Lower leg skin (tissue), 4 donors: Measurements from ENCODE around the gene ATP6V1F. TPM values are rescaled to one million over a fixed set of nuclear protein-coding genes. Genes with fewer than 3 reads are reported as not detected.

Source experiments
- DNase-seq, 2 donors: peaks; one replicate each; pipeline ENCODE4 v3.0.0-alpha.2; 2019; ENCODE audit warnings: low spot score in 2 of 2
- H3K4me3 ChIP-seq: fragments of 200-600 bp; sonication (generic); 2 replicates; pipeline ENCODE4 v1.5.1; 2017; ENCODE audit warnings: mild to moderate bottlenecking, low read depth; ENCODE audit not compliant: poor library complexity, severe bottlenecking
- POLR2A ChIP-seq, 2 donors: fragments of 450-650 bp; IDR thresholded peaks; one replicate each; pipeline ENCODE4 v1.6.1; 2016 to 2017; ENCODE audit warnings: antibody characterized with exemption in 2 of 2, mild to moderate bottlenecking in 1 of 2, moderate library complexity in 1 of 2
- WGBS, 2 donors: methylation state at CpG; one replicate each; pipeline ENCODE4 v1.1.5; 2018; 5-methylcytosine and 5-hydroxymethylcytosine counted together
- intact Hi-C: fragments of 100-400 bp; cut with DNase I; formaldehyde crosslinking; loops from one replicate; pipeline ENCODE4 v1.15.0; 2023; ENCODE audit warnings: low total_unique reads
- total RNA-seq, 4 donors: library from RNA; depleted of rRNA; stranded (reverse); fragments of >200 nt; gene quantifications; one replicate each; pipeline ENCODE4 v1.1.0, GENCODE V29; 2016
- TF ChIP-seq, protein P1 (sequence below), 3 donors: fragments of 450-650 bp; IDR thresholded peaks; one replicate each; pipeline ENCODE4 v1.5.1; 2016; ENCODE audit warnings: antibody characterized with exemption in 3 of 3, mild to moderate bottlenecking in 3 of 3, moderate library complexity in 2 of 3

ATP6V1F gene
- total RNA-seq, 4 donors from 2014 or later, result 71.3 to 165 (median 137) TPM

DNA sequence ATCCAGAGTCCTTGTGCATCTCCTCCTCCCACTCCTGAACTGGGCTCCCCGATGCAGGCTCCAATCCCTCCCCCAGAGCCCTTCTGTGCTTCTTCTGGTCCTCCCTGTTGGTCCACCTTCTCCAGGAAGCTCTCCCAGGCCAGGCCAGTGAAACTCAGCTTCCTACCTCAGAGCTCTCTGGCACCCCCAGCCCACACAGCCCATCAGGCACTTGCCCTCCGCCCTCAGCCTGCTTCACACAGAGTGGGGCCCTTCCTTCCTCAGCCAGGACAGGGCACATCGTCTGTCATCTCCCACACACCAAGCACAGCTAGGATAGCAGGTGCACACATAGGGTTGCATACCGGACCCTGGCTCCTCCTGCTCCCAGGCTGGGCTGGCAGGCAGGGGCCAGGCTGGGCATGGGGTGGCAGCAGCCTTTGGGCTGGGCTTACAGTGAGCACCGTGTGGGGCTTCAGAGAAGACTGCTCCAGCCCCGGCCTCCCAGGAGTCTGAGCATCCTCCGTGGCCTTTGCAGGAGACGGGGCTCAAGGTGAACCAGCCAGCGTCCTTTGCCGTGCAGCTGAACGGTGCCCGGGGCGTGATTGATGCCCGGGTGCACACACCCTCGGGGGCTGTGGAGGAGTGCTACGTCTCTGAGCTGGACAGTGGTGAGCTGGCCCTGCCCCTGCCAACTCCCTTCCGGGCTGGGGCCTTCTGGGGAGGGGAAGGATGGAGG, 6.5 kb upstream of the ATP6V1F start:
- no peak for DNase-seq
- no peak overlapping the region for H3K4me3 ChIP-seq
- intact Hi-C loops, result no loop called here
- no peak for TF ChIP-seq POLR2A (IDR thresholded peaks at IDR 0.05)
- TF ChIP-seq, protein P1, sequence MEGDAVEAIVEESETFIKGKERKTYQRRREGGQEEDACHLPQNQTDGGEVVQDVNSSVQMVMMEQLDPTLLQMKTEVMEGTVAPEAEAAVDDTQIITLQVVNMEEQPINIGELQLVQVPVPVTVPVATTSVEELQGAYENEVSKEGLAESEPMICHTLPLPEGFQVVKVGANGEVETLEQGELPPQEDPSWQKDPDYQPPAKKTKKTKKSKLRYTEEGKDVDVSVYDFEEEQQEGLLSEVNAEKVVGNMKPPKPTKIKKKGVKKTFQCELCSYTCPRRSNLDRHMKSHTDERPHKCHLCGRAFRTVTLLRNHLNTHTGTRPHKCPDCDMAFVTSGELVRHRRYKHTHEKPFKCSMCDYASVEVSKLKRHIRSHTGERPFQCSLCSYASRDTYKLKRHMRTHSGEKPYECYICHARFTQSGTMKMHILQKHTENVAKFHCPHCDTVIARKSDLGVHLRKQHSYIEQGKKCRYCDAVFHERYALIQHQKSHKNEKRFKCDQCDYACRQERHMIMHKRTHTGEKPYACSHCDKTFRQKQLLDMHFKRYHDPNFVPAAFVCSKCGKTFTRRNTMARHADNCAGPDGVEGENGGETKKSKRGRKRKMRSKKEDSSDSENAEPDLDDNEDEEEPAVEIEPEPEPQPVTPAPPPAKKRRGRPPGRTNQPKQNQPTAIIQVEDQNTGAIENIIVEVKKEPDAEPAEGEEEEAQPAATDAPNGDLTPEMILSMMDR (IDR thresholded peaks at IDR 0.05), result no peak
- WGBS, 2 donors, result 90 to 93% methylated on average over 7 to 16 of the region's 17 CpGs

DNA sequence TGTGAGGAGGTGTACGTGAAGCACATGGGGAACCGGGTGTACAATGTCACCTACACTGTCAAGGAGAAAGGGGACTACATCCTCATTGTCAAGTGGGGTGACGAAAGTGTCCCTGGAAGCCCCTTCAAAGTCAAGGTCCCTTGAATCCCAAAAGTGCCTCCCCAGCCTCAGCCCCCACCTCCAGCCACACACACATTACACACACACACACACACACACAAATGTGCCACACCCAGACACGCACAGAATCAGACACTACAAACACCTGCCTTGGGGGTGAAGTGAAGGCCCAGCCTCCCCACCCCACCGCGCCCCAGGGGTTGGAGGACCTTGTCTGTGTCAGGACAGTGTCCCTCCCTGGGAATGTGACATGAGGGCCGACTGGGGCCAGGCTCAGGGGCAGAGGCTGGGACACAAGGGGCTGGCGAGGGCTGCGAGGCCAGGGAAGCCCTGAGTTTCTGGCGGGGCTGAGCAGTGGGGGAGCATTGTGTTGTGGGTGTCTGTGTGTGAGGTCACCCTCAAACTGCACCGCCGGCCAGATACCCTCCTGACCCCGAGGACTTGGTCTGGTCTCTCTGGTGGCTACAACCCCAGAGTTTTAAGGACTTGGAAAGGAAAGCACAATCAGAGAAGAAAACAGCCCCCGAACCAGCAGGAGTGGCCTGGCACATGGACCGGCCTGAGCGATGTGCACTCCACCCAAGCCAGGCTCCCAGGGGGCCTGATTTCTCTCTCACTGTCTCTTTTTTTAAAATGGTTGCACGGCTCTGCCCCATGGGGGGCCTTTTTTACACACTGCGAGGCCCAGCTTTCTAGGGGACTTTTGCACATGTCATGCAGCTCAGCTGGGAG, 4.0 kb upstream of the ATP6V1F start:
- no peak overlapping the region for H3K4me3 ChIP-seq
- TF ChIP-seq, protein P1 (IDR thresholded peaks at IDR 0.05), result no peak
- no peak for TF ChIP-seq POLR2A (IDR thresholded peaks at IDR 0.05)
- DNase-seq, result peak; percentile 37 to 91
- 66 to 75% methylated on average over 14 to 18 of the region's 18 CpGs for WGBS, 2 donors
- intact Hi-C loops, result no loop called here

DNA sequence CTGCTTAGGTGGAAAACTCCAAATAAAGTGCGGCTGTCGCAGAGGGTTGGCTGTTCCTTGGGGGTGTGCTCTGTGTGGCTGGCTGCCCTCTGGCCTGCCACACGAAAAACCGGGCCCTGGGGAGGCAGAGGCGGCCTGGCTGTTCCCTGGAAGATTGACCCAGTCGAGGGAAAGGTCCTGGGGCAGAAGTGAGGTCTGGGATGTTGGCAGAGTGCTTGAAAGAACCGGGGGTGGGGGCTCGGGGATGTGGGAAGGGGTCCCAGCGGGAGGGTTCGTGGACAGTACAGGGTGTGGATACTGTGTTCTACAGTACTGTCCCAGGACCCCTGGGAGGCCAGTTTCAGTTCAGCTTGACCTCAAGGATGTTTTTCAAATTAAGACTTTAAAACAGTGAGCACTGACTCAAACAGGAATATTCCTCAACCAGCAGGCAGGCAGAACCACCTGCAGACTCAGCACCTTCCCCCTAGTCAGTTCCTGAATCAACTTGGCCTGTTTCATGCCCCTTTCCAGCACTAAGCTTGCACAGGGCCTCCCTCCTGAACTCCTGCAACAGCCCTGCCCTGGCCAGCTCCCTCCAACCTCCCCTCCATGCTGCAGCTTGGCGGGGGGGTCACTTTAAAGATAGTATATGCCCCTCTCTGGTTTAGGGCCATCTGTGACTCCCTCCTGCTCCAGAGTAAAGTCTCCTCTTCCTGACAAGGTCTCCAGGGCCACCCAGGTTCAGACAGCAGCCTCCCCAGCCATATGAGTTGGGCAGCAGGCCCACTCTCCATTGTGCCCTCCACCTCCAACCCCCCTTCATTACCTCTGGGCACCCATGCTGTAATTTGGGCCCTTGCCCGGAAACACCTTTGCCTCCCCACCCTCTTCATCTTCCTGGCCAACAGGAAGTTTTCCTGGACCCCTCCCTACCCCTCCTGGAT, 3.2 kb upstream of the ATP6V1F start:
- intact Hi-C loops, result no loop called here
- TF ChIP-seq POLR2A (IDR thresholded peaks at IDR 0.05), result no peak
- TF ChIP-seq, protein P1 (IDR thresholded peaks at IDR 0.05), result no peak
- H3K4me3 ChIP-seq, result no peak overlapping the region
- DNase-seq, result no peak
- WGBS, 2 donors, result 52 to 54% methylated on average over 12 of the region's 12 CpGs

DNA sequence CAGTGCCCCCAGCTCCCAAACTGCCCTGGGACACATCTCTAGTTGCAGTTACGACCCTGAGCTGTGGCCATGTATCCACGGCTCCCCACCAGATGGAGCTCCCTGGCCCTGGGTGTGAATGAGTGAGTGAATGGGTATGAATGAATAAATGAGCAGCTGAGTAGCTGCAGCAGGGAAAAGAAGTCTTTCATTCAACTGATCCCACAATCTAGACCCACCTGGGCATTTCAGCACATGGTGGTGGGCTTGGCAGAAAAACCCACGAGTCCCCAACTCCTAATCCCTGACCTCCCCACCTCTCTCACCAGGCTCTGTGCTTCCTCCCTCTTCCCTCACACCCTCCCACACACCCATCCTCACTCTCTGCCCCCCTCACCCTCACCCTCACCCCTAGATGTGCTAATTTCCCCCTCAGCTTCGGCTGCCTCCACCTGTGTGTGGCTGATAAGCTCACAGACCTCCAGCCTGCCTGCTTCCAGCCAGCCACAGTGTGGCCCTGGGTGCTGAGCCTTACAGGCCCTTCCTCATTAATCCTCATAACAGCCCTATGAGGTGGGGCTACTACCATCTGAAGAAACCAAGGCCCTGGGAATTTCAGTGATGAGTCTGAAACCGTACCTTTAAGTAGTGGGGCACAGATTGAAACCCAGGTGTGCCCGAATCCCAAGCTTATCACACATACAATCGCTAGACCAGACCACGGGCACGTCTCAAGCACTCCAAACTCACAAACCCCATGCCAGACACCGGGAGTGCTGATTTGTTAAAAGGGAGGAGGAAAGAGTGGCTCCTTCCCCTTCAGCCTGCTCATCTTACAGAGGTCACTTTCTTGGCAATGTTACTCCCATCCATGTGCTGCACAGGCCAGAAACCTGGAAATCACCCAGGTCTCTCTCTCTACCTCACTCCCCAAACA, 2.2 kb upstream of the ATP6V1F start:
- no peak overlapping the region for H3K4me3 ChIP-seq
- intact Hi-C loops, result no loop called here
- WGBS, 2 donors, result 43 to 52% methylated on average over 10 of the region's 10 CpGs
- no peak for TF ChIP-seq POLR2A (IDR thresholded peaks at IDR 0.05)
- TF ChIP-seq, protein P1 (IDR thresholded peaks at IDR 0.05), result no peak
- DNase-seq, result no peak
